ENCODE measurements around the gene KPNA3.
A peak's percentile ranks its signal among the peaks of the same experiment; 100 is the strongest.
"Not testable (repeated sequence)": the region's sequence is repeated elsewhere in the genome, so short reads cannot be mapped to it uniquely, and the experiment has no call there.

Gene KPNA3, protein sequence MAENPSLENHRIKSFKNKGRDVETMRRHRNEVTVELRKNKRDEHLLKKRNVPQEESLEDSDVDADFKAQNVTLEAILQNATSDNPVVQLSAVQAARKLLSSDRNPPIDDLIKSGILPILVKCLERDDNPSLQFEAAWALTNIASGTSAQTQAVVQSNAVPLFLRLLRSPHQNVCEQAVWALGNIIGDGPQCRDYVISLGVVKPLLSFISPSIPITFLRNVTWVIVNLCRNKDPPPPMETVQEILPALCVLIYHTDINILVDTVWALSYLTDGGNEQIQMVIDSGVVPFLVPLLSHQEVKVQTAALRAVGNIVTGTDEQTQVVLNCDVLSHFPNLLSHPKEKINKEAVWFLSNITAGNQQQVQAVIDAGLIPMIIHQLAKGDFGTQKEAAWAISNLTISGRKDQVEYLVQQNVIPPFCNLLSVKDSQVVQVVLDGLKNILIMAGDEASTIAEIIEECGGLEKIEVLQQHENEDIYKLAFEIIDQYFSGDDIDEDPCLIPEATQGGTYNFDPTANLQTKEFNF
- 20.9 to 34.7 (median 29.6) reads per million in 4 donors for total RNA-seq

- DNase-seq, result peak; percentile 90 to 97 (median 93)
Observed at GRCh38 chr13:49792550-49793324, at the start of gene KPNA3. Gene KPNA3 (minus strand): TSS chr13:49792682. CDS start chr13:49792506, 176 bp downstream.

DNA sequence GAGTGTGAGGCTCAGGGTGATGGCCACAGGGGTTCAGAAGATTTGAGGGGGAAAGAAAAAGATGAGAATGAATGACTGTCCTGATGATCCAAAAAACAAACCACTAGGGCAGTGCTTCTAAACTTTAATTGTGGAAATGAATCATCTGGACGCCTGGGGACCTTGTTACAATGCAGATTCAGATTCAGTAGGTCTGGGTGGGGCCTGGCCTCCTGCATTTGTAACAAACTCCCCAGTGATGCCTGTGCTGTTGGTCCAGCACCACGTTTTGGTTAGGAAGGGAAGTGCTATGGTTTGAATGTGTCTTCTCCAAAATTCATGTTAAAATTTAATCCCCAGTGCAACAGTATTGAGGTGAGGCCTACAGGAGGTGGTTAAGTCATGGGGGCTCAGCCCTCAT lies 49.5 kb upstream of the KPNA3 start:
- DNase-seq, result no peak

DNA sequence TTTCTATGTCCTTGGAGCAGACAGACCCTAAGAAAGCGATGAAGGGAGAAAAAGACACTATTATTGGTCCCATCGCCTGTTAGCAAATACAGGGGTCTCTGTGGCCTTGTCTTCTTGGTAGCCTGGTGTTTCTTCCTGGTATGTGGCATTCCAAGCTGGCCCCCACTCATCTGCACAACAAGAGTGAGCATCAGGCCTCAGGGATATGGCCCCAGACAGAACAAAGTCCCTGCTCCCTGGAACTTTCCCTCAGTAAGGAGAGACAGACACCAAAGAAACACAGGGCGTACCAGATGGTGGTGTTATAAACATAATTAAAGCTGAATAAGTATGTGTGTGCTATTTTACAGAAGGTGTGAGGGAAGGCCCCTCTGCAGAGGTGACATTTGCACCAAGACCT lies 48.2 kb upstream of the KPNA3 start:
- DNase-seq, result no peak

DNA sequence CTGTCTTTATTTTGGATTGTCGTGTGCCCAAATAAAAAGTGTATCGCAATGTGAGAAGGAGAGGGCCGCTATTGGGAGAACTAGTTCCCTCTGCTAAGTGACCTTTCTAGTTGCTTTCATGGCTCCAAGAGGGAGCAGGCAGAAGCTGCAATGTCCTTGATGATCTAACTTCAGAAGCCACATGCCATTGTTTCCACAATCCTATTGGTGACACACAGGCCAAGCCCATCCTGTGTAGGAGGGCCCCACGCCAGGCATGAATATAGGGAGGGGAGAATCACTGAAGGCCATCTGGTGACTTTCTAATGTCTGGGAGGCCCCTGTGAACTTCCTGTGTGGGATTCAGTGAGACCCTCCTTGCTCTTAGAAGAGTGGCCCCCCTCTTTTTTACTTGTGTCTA lies 47.8 kb upstream of the KPNA3 start:
- DNase-seq, result no peak

GRCh38 chr13:49838989-49839388 lies 46.5 kb upstream of the KPNA3 start:
- DNase-seq, result no peak

GRCh38 chr13:49836516-49836915 lies 44.0 kb upstream of the KPNA3 start:
- DNase-seq, result no peak

- no peak for DNase-seq
Observed at GRCh38 chr13:49833402-49833801, 40.9 kb upstream of the KPNA3 start.

- no peak for DNase-seq
Observed at GRCh38 chr13:49831455-49831854, 39.0 kb upstream of the KPNA3 start.

DNA sequence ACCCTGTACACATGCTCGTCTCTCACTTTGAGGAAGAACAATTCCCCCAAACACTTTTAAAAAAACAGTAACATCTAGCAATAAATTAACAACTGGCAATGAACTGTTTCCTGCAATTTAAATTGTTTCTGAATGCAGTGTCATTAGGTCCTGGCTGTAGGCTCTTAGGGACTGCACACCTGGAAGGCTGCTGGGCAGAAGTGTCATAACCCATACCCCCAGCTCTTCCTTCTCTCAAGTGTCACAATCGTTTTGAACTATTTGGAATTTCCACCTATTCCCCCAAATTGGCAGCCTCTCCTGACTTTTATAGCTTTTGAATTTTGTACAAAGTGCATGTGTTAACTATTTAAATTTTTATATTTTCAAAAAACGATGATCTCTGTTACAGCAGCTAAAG lies 38.2 kb upstream of the KPNA3 start:
- DNase-seq, result no peak

GRCh38 chr13:49829715-49830114 lies 37.2 kb upstream of the KPNA3 start:
- no peak for DNase-seq

GRCh38 chr13:49828453-49828852 lies 36.0 kb upstream of the KPNA3 start:
- DNase-seq, result no peak

DNA sequence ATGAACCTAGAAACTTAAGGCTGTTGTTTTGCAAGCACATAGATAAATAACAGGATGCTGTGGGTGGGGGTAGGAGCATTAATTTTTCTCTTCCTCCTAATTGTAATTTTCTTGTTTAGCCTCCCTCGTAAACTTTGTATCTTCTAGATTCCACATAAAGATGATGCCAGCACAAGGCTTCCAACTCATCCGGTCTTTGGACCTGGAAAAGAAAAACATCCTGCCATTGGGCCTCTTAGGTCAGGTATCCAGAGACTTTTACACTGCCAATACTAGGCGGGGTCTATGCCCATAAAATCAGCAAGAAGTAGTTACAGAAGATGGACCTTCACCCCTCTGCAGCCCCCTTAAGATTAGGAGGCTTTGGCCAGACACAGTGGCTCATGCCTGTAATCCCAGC lies 35.4 kb upstream of the KPNA3 start:
- no peak for DNase-seq

DNA sequence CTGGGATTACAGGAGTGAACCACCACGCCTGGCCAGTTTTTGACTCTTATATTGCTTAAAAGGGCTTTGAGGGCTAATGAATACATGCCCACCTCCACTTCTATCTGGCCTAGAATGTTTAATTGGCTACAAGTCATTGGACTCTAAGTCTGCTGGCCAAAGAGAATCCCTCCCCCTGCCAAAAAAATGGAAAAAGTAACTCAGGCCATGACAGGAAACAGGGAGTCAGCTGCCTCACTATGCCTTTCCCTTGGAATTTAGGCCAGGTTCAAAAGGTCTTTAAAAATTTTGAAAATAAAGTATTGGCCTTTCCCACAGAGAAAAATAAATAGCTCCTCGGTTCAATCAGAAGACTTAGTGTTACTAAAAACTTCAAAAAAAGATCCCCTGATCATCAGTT lies 34.9 kb upstream of the KPNA3 start:
- no peak for DNase-seq

GRCh38 chr13:49821216-49822009 lies 28.9 kb upstream of the KPNA3 start:
- no peak for DNase-seq

DNA sequence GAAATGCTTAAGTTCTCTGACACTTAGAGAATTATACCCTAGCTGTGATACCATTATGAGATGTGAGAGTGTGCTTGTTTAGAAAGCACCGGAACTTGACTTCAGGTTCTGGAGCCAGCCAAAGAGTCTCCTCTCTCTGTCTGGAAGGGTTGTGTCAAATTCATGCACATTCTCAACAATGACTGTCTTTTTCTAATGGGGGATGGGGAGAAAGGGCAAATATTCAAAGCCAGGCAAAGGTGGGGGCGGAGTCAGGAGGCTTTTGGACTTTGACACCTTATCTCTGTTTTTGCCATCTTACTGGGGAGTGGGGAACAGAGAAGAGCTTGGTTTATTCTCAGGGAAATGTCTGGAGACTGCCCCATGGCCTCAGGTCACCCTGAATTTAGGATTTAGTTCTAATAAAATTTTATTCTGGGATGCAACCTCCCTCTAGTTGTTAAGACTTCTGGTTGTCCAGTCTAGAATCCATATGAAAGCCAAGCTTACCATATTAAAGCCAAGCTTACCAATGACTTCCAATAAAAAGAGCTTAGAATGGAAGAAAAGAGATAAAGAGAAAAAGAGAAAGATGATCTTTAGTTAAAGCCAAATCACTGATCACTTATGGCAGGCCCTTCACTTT lies 28.2 kb upstream of the KPNA3 start:
- DNase-seq, result no peak

GRCh38 chr13:49816047-49816446 lies 23.6 kb upstream of the KPNA3 start:
- DNase-seq, result not testable (repeated sequence)

- no peak for DNase-seq
Observed at GRCh38 chr13:49814551-49815270, 22.2 kb upstream of the KPNA3 start.

DNA sequence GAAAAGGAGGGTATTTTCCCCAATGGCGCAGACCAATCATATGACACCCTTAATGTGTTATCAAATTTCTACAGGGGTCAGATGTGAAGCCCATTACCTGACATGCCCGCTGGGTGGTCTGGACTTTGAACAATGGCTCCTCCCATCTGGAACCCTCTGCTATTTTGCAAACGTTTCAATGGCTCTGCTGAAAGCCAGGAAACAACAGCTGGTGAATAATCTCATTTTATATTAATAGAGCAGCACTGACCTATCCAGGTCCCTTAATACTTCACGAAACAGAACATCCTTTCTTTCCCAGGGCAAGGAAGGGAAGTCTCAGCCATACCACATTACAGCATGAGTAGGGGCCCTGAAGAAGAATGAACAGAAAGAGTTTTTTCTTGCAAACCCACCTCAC lies 20.3 kb upstream of the KPNA3 start:
- no peak for DNase-seq

DNA sequence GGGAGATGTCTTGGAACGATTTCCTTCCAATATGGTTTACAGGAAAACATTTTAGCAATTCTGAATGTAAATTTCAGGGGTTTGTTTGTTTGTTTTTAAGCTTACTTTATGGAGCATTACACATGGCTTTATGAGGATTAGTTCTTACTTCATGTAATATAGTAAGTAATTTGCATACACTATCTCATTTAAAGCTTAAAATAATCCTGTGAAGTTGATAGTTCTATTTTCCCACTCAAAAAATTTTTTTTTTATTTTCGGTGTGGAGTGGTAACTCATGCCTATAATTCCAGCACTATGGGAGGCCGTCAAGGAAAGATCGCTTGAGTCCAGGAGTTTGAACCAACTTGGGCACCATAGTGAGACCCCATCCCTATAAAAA lies 19.0 kb upstream of the KPNA3 start:
- no peak for DNase-seq

DNA sequence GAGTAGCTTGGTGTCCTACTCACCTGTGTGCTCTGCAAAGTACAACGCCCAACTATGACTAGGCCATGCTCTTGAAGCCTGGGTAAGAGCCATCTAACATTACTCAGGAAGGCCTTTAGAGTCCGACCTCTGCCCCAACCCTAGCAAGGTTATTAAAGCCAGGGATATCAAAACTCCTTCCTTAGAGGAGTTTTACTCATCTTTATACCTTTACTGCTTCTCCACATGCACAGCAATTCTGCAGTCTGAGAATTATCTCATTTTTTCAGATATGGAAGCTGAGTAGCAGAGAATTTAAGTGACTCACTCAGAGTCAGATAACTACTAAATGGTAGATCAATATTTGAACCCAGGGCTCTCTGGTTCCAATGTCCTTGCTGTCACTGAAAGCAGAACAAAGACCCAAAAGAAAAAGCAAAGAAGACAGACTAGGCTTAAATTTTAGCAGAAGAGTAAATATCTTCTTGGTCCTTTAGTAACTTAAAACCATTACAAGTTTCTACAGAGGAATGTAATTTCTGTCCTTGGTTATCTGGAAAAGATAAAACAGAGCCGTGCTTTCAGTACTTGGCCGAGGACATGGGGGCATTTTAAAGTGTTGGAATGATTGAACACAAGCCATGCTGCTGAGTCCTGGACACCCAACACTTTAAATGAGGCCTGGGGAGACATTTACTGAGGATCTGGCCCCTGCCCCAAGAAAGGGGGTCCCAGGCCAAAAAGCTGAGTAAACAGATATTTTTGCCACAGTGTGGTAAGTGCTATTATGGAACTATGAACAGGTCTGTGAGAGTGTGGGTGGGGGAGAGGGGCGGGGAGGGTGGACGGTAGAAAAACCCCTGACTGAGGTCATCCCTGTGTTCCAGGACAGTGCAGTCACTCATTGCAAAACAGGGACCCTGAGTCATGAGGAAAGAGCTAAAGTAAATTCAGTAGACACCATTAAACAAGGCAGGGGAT lies 18.4 kb upstream of the KPNA3 start:
- DNase-seq, result no peak

- no peak for DNase-seq
Observed at GRCh38 chr13:49807681-49808080, 15.2 kb upstream of the KPNA3 start.
